RKO (cell line): ENCODE results near the gene APOBR.
"Not testable (repeated sequence)": the region's sequence is repeated elsewhere in the genome, so short reads cannot be mapped to it uniquely, and the experiment has no call there.

ENCODE experiments used
- DNase-seq: peaks from one replicate; pipeline ENCODE4 v3.0.0-alpha.2; 2016; ENCODE audit warnings: low spot score

APOBR gene

GRCh38 chr16:28499854-28500253 is 5.4 kb downstream of the APOBR start:
- DNase-seq, result no peak

GRCh38 chr16:28500476-28501180 is 6.2 kb downstream of the APOBR start:
- not testable (repeated sequence) for DNase-seq

- no peak for DNase-seq
Measured at GRCh38 chr16:28501258-28502232, 7.1 kb downstream of the APOBR start.

- no peak for DNase-seq
Measured at GRCh38 chr16:28502290-28502689, 7.8 kb downstream of the APOBR start.

GRCh38 chr16:28503470-28504259 is 9.2 kb downstream of the APOBR start:
- no peak for DNase-seq

GRCh38 chr16:28504707-28505404 is 10.4 kb downstream of the APOBR start:
- no peak for DNase-seq

GRCh38 chr16:28505489-28506137 is 11.2 kb downstream of the APOBR start:
- no peak for DNase-seq

GRCh38 chr16:28511031-28511430 is 16.6 kb downstream of the APOBR start:
- DNase-seq, result no peak

GRCh38 chr16:28511801-28512789 is 17.7 kb downstream of the APOBR start:
- DNase-seq, result no peak

- no peak for DNase-seq
Measured at GRCh38 chr16:28513484-28514181, 19.2 kb downstream of the APOBR start.

GRCh38 chr16:28514246-28514645 is 19.8 kb downstream of the APOBR start:
- DNase-seq, result no peak

GRCh38 chr16:28520672-28521071 is 26.2 kb downstream of the APOBR start:
- no peak for DNase-seq

- no peak for DNase-seq
Measured at GRCh38 chr16:28521436-28521835, 27.0 kb downstream of the APOBR start.

GRCh38 chr16:28522792-28523191 is 28.3 kb downstream of the APOBR start:
- DNase-seq, result no peak

GRCh38 chr16:28524681-28525171 is 30.3 kb downstream of the APOBR start:
- DNase-seq, result peak; percentile 32

GRCh38 chr16:28526201-28527099 is 32.0 kb downstream of the APOBR start:
- no peak for DNase-seq

- DNase-seq, result not testable (repeated sequence)
Measured at GRCh38 chr16:28527100-28527785, 32.8 kb downstream of the APOBR start.
